ENCODE results near the gene TSPAN10. TPM values are rescaled to one million over a fixed set of nuclear protein-coding genes. Genes with fewer than 3 reads are reported as not detected.

Gene TSPAN10
- total RNA-seq, 1 experiment from 2014 or later = 1.8 TPM

DNA sequence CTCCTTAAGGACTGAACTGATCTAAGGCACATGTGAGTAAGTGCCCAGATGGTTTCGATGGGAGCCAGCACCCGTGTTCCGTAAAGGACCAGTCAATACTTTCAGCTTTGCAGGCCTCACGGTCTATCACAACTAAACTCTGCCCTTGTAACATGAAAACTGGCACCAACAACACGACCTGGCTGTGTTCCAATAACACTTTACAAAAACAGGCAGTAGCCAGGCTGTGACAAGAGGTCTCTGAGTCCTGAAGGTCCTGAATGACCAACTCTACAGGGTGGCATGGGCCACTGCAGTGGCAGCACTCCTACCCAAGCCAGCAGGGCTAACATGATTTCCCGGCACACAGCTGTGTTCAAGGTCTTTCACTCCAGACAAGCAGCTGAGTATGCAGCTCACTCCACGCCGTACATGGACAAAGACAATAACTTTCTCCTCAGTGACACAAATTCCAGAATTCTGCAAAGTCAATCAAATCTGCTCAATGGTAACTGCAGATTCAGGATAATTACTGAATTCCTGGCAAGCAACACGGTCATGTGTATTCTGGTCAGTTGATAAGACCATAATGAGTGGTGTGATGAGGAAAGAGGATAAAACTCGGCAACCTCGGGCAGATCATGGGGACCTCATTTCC lies 15.4 kb upstream of the TSPAN10 start:
- TF ChIP-seq CTCF (IDR thresholded peaks at IDR 0.05; ENCODE audit: unreplicated experiment) = no peak
- ChIA-PET CTCF (no interaction called here), POLR2A (interaction anchor here (0.6 to 1.4 kb wide), 3 partner anchors 14 to 100 kb away, joined by 3 read pairs; no protein-coding TSS in a partner anchor)
- Mint-ChIP-seq H3K4me3 (ENCODE audit: unreplicated experiment) (no peak overlapping the region), H3K27me3 (ENCODE audit: insufficient read depth, unreplicated experiment) (no peaks in the 10 kb centered on the region), H3K36me3 (ENCODE audit: insufficient read depth, unreplicated experiment) (peaks cover 89% of the 10 kb centered on the region), H3K4me1 (ENCODE audit: insufficient read depth, unreplicated experiment) (no peaks in the 10 kb centered on the region), H3K27ac (ENCODE audit: low read depth, unreplicated experiment) (no peak overlapping the region), H3K9me3 (ENCODE audit: unreplicated experiment) (no peaks in the 10 kb centered on the region)
- DNase-seq (ENCODE audit: unreplicated experiment) = no peak
- BruUV-seq (replicated peaks) = no TSS peak
- intact Hi-C loops (cut with micrococcal nuclease) = no loop called here

- Mint-ChIP-seq H3K4me3 (ENCODE audit: unreplicated experiment) (no peak overlapping the region), H3K4me1 (ENCODE audit: insufficient read depth, unreplicated experiment) (no peaks in the 10 kb centered on the region), H3K36me3 (ENCODE audit: insufficient read depth, unreplicated experiment) (peaks cover 62% of the 10 kb centered on the region), H3K9me3 (ENCODE audit: unreplicated experiment) (no peaks in the 10 kb centered on the region), H3K27me3 (ENCODE audit: insufficient read depth, unreplicated experiment) (no peaks in the 10 kb centered on the region), H3K27ac (ENCODE audit: low read depth, unreplicated experiment) (peak overlapping the region; percentile 19)
- POLR2A ChIA-PET = no interaction called here
- CTCF ChIA-PET = interaction anchor here (0.6 to 0.8 kb wide), 2 partner anchors 23 to 29 kb away, joined by 3 read pairs; no protein-coding TSS in a partner anchor
- BruUV-seq (replicated peaks) = no TSS peak
- intact Hi-C loops (cut with micrococcal nuclease) = no loop called here
- no peak for TF ChIP-seq CTCF (IDR thresholded peaks at IDR 0.05; ENCODE audit: unreplicated experiment)
- no peak for DNase-seq (ENCODE audit: unreplicated experiment)
Observed at GRCh38 chr17:81630274-81630673, 6.7 kb upstream of the TSPAN10 start.

GRCh38 chr17:81631482-81631881 lies 5.5 kb upstream of the TSPAN10 start:
- H3K9me3 Mint-ChIP-seq (ENCODE audit: unreplicated experiment) = no peaks in the 10 kb centered on the region
- peaks cover 61% of the 10 kb centered on the region for H3K36me3 Mint-ChIP-seq (ENCODE audit: insufficient read depth, unreplicated experiment)
- no peak overlapping the region for H3K27ac Mint-ChIP-seq (ENCODE audit: low read depth, unreplicated experiment)
- TF ChIP-seq CTCF (IDR thresholded peaks at IDR 0.05; ENCODE audit: unreplicated experiment) = no peak
- H3K4me1 Mint-ChIP-seq (ENCODE audit: insufficient read depth, unreplicated experiment) = peaks cover 6% of the 10 kb centered on the region
- POLR2A ChIA-PET = interaction anchor here (0.7 to 1.1 kb wide), 2 partner anchors 35 to 52 kb away, joined by 3 to 6 read pairs; partner anchors contain the start of genes ARL16, CCDC137 and HGS
- no peak overlapping the region for H3K4me3 Mint-ChIP-seq (ENCODE audit: unreplicated experiment)
- intact Hi-C loops (cut with micrococcal nuclease) = no loop called here
- no peaks in the 10 kb centered on the region for H3K27me3 Mint-ChIP-seq (ENCODE audit: insufficient read depth, unreplicated experiment)
- CTCF ChIA-PET = no interaction called here
- no TSS peak for BruUV-seq (replicated peaks)
- no peak for DNase-seq (ENCODE audit: unreplicated experiment)

- Mint-ChIP-seq H3K9me3 (ENCODE audit: unreplicated experiment) (no peaks in the 10 kb centered on the region), H3K4me3 (ENCODE audit: unreplicated experiment) (peak overlapping the region; percentile 89), H3K27me3 (ENCODE audit: insufficient read depth, unreplicated experiment) (no peaks in the 10 kb centered on the region), H3K4me1 (ENCODE audit: insufficient read depth, unreplicated experiment) (peaks cover 6% of the 10 kb centered on the region), H3K27ac (ENCODE audit: low read depth, unreplicated experiment) (peak overlapping the region; percentile 96), H3K36me3 (ENCODE audit: insufficient read depth, unreplicated experiment) (peaks cover 24% of the 10 kb centered on the region)
- CTCF ChIA-PET = interaction anchor here (0.6 kb wide), 2 partner anchors 115 to 617 kb away, joined by 4 to 5 read pairs; no protein-coding TSS in a partner anchor
- peak; percentile 44 for DNase-seq (ENCODE audit: unreplicated experiment)
- POLR2A ChIA-PET = interaction anchor here (0.6 to 5.7 kb wide), 14 partner anchors 11 to 240 kb away, joined by 3 to 65 read pairs (median 6); partner anchors contain the start of genes ARL16, BAHCC1, CCDC137 and FAAP100
- TSS peak; percentile 56 for BruUV-seq (replicated peaks)
- no peak for TF ChIP-seq CTCF (IDR thresholded peaks at IDR 0.05; ENCODE audit: unreplicated experiment)
- intact Hi-C loops (cut with micrococcal nuclease) = no loop called here
Observed at GRCh38 chr17:81635431-81635830, 1.6 kb upstream of the TSPAN10 start.
